GM19467 (cell line): ENCODE data around the gene ADCY5.

ENCODE experiments used
- ATAC-seq: cut with Tn5 transposase; IDR thresholded peaks from one replicate; pipeline ENCODE4 v1.9.1; 2021; ENCODE audit warnings: mild to moderate bottlenecking, moderate library complexity; ENCODE audit not compliant: unreplicated experiment

The ADCY5 gene

DNA sequence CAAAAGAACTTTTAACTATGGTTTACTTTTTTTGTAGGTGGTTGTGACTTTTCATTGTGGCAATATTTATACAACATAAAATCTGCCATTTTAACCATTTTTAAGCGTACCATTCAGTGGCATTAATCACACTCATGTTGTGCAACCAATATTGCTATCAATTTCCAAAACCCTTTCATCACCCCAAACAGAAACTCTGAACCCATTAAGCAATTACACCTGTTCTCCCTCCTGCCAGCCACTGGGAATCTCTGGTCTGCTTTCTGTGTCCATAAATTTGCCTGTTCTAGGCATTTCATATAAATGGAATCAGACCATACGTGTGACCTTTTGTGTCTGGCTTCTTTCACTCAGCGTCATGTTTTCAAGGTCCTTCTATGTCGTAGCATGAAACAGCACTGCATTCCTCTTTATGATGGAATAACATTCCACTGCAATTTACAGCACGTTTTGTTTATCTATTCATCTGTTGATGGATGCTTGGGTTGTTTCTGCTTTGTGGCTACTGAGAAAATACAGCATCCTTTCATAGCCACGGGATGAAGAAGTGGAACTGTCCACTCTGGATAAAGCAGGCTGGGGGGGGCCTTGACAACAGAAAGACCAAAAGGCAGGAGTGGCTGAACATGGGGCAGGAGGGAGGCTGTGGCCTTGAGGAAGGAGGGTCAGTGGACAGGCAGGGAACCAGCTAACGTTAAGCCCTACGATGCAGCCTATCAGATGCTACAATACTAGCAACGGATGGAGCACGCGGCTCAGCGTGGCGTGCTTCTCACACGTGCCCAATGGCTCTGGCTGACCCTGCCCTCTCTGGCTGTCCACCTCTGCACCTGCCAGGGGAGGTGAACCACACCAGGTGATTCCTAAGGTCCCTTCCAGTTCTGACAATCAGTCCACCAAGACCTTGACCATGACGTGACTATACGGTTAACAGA is 136.3 kb downstream of the ADCY5 start:
- no peak for ATAC-seq

DNA sequence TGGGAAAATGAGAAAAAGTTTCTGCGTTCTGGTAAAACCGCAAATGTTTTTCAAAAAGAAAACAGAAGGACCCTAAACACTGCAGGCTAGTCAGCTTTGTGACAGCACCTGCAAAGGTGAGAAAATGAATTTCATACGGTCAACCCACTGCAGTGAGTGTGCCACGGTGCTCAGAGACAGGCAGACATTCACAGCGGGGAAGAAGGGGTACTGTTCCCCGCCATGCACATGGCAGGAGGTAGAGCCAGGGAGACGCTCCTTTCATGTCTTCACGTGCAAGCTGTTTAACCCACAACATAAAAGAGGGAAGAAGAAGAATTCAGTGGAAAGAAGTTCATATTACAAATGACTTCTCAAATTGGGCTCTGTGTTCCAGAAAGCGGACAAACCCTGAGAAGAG is 137.7 kb downstream of the ADCY5 start:
- no peak for ATAC-seq

DNA sequence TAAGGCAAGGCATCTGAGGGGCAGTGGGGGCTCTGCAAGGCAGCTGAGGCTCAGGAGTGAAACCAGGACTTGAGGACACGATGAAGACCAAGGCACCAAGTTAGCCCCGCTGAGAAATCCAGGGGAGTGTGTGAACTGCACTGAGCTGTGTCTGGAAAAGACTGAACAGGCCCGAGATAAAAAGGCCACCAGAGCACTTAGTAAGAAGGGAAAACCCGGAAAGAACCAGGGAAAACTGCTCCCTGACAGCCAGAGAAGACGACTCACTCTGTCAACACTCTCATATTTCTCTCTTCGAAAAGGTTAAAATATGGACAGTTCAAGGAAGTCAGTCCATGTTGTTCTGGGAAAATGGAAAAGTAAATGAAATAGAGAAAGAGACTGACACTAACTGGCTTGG is 138.1 kb downstream of the ADCY5 start:
- ATAC-seq, result no peak

GRCh38 chr3:123310186-123310585 is 138.7 kb downstream of the ADCY5 start:
- ATAC-seq, result no peak

DNA sequence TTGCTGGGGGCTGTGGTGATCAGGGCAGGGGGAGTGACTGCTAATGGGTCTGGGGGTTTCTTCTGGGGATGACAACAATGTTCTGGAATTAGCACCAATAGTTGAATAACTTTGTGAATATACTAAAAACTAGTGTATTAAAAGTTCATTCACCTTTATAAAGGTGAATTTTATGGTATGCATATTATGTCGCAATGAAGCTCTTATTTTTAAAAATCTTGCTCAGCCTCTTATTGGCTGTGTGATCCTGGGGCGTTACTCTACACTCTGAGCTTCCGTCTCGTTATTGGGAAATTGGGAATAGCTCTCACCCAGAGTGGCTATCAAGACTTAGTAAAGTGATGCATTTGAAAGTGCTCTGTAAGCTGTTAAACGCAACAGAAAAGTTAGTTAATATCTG is 141.8 kb downstream of the ADCY5 start:
- ATAC-seq, result no peak

GRCh38 chr3:123305192-123305591 is 143.7 kb downstream of the ADCY5 start:
- no peak for ATAC-seq

- no peak for ATAC-seq
Observed at GRCh38 chr3:123303976-123304560, 144.8 kb downstream of the ADCY5 start.

DNA sequence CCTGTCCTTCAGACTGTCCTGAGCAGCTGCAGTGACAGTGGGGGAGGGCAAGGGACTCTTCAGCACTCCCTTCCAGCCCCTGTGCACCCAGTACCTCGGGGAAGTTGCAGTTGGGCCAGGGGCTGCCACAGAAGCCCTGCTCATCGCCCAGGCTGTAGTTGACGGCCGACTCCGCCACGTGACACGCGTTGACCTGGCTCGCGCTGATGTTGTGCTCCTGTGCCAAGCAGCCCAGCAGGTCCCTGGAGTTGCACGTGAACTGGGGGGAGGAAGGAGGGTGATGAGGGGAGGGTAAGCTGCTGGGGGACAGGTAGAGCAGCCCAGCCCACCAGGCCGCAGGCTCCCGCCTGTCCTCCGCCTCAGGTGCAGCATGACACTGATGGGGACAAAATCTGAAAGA is 145.9 kb downstream of the ADCY5 start:
- no peak for ATAC-seq

DNA sequence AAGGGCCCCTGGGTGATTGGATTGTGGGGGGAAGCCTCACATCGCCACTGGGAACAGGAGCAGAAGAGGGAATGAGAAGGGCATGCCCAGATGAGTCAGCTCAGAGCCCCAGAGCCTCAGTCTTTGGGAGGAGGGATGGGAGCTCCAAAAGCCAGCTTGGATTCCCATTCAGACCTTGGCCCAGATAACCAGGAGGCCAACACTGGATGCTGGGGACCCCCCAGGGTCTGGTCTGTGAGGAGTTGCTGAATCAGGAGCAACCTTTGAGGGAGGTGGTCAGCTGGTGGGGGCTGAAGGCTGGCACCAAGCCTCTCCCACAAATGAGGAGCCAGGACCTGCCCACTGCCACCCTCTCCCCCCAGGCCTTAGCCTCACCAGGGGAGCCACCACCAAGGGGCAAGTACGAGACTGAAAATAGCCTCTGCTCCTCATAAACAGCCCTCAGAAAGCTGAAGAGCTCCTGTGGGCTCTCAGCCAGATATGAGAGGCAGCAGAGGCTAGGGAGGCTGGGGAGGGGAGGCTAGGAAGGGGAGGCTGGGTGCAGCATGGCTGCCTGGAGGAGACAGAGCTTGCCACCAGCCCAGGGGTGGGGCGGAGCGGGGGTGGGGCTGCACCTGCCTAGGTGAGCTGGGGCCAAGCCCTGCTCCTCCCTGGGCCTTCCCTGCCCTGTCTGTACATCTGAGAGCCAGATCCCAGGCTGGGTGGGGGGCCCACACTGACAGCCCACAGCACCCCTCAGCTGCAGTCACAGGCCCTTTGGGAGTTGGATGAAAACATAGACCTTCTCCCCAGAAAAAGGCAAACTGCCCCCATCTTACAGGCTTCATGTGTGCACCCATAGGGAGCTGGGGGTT is 147.3 kb downstream of the ADCY5 start:
- ATAC-seq, result no peak

DNA sequence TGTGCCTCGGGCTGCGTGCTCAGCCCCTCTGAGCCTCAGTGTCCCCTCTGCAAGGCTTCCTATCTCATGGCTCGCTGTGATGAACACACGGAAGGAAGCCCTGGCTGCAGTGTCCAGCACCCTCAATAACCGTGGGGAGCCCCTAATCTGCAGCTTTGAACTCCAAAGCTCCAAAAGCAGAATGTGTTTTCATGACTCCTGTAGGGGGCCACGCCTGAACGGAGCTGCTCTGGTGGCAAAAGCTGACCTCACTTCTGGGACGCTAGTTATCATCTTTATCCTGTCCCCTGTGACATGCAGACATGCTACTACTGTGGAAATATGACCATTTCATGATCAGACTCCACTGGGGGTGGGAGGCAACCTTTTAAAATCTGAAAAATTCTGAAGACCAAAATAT is 148.3 kb downstream of the ADCY5 start:
- ATAC-seq, result no peak

GRCh38 chr3:123300056-123300455 is 148.8 kb downstream of the ADCY5 start:
- no peak for ATAC-seq

GRCh38 chr3:123299581-123299980 is 149.3 kb downstream of the ADCY5 start:
- no peak for ATAC-seq

- ATAC-seq, result no peak
Observed at GRCh38 chr3:123298903-123299302, 150.0 kb downstream of the ADCY5 start.

GRCh38 chr3:123297627-123297899 is 151.3 kb downstream of the ADCY5 start:
- ATAC-seq, result no peak

GRCh38 chr3:123296836-123297626 is 151.9 kb downstream of the ADCY5 start:
- ATAC-seq, result no peak

DNA sequence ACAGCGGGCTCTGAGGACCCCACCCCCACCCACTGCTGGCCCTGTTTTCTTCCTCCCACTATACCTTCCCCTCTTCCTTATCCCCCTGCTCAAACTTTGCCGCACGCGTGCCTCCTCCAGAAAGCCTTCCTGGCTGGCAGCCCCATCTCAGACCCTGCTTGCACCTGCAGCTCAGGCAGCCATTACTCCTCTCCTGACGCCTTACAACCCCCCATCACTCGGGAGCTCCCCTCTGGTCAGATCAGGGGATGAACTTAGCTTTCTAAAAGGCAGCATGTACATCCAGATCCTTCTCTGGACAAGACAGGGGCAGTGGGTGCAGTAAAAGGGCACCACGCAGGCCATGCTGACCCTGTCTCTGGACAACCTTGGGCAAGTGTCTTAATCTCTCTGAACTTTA is 152.6 kb downstream of the ADCY5 start:
- ATAC-seq, result no peak

GRCh38 chr3:123295901-123296250 is 153.0 kb downstream of the ADCY5 start:
- ATAC-seq, result no peak

DNA sequence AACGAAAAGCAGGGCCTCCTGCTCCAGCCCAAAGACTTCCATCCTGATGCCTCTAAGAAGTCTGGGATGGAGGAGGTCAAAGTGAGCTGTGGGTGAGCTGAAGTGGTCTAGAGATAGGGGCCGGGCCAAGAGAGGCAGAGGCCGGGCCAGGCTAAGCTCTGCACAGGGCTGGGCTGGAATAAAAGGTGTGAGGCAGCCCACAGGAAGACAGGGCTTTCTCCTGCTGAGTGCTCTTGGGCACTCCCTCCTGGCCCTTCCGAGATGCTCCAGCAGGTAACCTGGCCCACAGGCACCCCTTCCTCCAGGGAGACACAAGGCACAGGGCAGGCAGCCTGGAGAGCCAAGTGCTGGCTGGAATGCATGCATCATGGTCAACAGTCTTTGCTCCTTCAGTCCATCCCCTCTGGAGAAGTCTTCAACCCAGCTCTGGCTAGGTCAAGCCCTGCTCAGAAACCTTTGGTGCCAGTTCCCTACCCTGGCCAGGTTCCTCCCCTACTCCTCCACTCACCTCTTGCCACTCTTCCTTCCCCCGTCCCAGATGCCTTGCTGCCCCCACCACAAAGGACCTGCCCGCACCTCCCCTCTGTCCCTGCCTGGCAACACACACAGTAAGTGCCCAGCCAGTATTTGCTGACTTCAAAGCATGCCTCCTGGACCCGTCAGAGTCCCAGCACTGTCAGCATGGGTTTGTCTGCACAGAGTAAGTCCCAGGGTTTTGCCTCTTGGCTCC is 153.6 kb downstream of the ADCY5 start:
- no peak for ATAC-seq

- ATAC-seq, result no peak
Observed at GRCh38 chr3:123294296-123294938, 154.5 kb downstream of the ADCY5 start.
